HG03045 (cell line): ENCODE data around the gene RHBDL1.
"Not testable (repeated sequence)": the region's sequence is repeated elsewhere in the genome, so short reads cannot be mapped to it uniquely, and the experiment has no call there.

ENCODE experiments used
- ATAC-seq: cut with Tn5 transposase; IDR thresholded peaks from one replicate; pipeline ENCODE4 v1.9.1; 2021; ENCODE audit warnings: mild to moderate bottlenecking, moderate library complexity; ENCODE audit not compliant: unreplicated experiment

The RHBDL1 gene

DNA sequence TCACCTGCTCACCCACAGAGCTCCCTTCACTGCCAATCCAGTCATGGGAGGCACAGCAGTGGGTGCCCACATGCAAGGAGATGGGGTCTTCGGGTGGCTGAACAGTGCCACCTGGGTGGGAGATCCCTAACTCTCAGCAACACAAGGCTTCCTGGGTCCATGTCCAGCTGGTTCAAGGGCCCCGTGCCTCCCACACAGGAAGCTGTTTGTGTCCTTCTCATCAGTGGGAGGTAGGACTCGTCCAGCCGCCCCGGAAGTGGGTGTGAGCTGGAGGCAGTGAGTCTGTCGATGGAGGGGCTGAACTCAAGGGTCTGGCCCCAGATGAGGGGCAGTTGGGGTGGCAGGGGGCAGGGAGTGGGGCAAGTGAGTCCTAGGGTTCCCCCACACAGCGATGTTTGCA is 28.6 kb downstream of the RHBDL1 start:
- ATAC-seq = no peak

DNA sequence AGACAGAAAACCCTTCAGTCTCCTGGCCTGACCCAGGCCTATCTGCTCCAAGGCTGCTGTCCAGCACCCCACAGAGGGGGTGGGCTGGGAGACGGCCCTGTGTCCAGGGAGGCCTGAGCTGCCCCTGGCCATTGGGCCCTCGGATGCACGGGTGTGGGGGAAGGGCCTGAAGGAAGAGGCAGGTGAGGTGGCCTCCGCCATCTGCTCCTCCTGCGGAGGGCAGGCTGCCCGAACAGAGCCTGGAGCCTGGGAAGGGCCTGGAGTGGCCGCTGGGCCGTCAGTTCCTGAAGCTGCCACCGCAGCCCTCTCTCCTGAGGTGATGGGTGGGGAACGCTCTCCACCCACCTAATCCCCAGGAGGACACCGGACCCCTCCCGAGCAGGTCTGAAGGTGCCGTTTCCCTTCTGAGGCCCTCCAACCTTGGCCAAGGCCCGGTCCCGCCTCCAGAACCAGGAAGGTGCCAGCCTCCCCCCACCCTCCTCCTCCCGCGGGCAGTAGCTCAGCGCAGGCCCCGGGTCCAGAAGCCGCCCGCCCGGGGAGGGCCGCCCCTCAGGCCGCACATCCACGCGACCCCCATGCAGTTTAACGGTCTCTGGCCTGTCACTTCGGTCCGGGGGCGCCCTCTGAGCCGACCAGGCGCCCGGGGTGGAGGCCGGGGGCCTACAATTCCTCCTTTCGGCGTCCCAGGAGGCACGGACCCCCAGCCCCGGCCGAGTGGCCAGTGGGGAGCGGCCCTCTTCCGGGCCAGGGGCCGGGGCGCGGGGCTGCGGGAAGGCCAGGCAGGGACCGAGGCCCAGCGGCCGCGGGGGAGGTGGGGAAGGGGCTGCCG is 29.3 kb downstream of the RHBDL1 start:
- no peak for ATAC-seq

DNA sequence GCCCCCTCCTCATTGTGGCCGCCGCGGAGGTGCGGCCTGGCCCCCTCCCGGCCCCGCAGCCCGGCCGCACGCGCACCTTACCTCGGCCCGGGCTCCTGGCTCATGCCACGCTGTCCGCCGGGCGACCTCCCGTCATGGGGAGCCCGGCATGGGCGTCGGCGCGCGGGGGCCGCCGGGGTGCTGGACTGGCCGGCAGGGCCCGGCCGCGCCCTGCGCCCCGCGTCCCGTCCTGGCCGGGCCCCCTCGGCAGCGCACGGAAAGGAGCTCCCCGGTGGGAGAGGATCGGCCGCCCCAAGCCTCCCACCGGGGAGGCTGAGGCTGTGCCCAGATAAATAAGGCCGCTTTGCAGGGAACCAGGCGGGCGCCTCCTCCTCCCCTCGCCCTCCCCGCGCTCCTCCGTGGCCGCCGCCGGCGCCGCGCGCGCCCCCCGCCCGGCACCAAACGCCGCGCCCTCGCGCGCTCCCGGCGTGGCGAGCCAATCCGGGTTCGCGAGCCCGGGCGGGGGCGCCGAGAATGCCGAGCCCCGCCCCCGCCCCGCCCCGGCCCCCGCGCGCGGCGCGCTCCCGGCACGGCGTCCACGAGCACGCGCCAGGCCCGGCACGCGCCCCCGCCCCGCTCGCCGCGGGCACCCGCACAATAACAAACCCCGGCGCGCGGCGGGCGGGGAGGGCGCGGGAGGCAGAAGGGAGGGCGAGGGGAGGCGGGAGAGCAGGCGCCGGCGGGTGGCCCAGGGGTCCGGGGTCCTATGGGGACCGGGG is 30.1 kb downstream of the RHBDL1 start, which contains the start of gene FBXL16:
TSS of gene FBXL16 (minus strand) at position 371 of the 758 bp plus-strand sequence. CDS start 8,396 bp downstream, outside the sequence.
- ATAC-seq = no peak

DNA sequence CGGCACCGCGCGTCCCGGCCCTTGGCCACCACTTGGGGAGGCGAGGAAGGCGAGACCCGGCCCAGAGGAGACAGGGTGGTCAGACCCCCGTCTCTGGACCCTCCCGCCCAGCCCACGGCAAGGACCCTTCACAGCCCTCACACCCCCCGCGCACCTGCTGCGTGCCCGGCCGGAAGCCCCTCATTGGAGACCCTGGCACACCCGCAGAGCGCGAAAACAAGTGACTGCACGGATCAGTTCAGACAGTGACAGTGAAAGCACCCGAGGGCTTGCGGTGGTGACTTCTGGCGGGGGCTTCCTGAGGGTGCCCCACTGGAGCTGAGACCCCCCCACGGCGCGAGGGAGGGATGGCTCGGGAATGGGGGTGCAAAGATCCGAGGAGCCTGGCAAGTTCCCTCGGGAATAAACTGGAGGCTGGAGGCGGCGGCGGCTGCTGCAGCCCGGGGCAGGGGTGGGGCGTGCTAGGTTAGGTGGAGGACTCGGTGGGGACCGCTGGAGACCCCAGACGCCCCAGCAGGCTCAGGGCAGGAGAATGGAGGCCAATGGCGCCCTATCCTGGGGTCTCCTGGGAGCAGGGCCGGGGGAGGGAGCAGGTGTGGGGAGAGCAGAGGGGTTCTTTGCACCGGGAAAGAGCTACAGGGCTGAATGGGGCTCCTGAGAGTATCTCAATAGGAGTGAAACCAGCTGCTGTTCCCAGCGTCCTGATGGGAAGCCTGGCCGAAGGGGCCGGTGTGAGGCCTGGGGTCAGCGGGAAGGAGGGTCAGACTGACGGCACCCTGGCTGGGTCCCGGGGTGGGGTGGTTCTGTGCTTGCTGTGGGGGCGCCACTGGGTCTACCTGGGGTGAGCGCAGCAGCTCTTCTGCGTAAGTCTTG is 31.0 kb downstream of the RHBDL1 start:
- no peak for ATAC-seq

DNA sequence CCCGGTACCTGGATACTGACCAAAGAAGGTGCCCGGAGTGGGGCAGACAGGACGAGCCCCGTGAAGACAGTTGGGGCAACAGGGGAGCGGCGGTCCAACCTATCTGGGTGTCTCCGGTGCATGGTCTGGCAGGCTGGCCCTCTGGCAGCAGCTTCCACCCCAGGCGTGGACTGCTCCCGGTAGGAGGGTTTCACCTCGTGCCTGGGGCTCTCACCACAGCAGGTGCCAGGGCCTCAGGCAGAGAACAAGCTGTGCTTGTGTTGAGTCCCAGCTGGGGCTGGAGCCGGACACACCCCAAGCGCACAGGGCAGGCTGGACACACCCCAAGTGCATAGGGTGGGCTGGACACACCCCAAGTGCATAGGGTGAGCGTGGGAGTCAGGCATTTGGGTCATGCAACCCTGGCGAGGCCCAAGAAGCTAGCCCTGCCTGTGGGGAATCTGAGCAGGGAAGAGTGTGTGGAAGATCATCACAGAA is 31.6 kb downstream of the RHBDL1 start:
- no peak for ATAC-seq

DNA sequence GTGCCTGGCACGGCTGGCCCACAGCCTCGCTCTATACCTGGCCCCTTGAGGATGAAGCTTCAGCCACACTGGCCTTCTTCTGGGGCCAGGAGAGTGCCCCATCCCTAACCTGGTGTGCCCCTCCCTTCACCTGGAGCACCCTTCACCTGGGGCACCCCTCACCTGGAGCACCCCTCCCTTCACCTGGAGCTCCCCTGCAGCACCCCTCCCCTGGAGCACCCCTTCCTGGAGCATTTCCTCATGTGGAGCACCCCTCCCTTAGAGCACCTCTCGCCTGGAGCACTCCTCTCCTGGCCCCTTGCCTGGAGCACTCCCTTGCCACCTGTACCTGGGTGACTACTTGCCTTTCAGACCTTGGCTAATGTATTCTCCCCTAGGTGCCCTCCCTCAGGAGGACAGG is 32.5 kb downstream of the RHBDL1 start:
- no peak for ATAC-seq

DNA sequence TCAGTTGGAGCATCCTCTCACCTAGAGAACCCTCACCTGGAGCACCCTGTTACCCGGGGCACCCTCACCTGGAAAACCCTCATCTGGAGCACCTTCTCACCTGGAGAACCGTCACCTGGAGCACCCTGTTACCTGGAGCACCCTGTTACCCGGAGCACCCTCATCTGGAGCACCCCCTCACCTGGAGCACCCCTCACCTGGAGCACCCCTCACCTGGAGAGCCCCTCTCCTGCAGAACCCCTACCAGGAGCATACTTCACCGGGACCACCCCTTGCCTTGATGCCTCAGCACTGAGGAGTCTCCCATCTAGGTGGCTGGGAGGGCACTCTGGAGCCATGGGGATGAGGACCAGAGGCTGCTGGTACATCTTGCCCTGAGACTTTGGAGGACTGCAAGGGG is 33.5 kb downstream of the RHBDL1 start:
- ATAC-seq = no peak

DNA sequence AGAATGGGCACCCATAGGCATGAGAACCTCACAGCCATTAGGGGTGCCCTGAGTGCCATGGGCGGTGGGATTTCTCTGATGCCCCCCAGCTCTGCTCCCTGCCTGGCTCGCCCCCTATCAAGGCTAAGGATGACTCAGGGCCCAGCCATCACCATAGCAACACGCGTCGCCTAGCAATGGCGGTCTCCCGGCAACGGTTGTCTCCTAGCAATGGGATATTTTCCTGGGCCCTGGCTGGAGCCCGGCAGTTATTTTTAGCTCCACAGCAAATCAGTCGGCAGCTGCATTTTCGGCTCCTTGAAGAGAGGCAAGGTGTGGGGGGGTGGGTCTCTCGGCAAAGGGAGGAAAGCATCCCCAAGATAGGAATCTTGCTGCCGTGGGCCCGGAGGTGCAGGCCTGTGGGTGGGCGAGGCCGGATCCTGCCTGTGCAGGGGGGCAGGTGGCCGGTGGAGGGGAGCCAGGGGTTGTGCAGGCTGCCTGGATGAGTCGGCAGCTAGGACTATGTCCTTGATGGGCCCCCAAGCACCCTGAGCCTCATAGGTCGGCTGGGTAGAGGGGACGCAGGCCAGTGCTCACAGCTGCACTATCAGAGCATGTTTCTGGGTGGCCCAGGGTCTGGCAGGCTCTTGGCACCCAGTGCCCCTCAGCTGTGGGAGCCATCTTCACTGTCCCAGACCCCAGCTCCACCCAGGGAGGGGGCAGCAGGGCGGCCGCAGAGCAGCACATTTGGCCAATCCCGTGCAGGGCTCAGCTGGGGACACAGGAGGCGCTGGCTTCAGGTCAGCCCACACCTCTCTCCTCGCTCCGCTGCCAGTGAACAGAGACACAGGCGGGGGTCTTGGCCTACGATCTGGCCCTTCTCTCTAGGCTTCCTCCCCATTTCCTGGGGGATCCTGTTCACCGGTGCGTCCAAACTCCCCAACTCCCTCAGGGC is 34.4 kb downstream of the RHBDL1 start:
- no peak for ATAC-seq

DNA sequence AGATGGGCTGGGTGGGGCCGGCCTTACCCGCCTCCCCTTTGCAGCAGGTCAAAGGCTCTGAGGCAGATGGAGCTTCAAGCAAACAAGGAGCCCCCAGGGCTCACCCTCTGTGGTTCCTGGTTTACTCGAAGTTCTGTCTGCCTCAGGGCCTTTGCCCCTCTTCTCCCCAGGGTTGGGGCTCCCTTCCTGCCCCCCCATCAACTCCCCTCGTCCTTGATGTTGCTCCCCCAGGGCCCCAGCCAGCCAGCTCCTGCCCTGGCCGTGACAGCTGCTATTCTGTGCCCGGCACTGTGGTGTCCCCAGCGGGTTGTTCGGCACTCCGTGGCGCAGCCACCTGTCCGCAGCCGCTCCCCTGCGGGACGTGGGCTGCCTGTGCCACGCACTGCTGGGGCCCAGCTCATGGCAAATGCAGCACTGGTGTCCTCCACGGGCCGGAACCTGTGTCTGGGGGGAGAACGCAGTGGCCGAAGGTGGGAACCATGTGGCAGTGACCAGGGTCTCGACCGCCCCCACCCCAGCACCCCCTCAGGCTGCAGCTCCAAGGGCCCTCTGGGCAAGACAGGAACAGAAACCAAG is 35.1 kb downstream of the RHBDL1 start:
- ATAC-seq = no peak

DNA sequence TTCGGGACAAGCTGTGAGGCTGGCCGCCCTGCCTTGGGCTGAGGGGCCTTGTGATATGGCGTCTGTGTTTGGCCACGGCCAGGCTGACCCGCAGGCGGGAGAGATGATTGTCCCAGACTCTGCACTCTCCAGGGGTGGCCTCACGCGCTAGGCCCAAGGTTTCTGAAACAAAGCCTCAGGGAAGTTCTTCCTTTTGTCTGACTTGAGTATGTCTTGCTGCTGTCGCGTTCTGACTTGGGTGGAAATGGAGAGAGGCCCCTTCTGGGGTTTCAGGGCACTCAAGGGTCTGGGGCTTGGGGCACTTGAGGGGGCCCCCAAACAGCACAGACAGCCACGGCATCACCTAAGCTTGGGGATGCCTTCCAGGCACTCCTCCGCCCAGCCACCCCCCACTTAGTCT is 35.6 kb downstream of the RHBDL1 start:
- ATAC-seq = no peak

DNA sequence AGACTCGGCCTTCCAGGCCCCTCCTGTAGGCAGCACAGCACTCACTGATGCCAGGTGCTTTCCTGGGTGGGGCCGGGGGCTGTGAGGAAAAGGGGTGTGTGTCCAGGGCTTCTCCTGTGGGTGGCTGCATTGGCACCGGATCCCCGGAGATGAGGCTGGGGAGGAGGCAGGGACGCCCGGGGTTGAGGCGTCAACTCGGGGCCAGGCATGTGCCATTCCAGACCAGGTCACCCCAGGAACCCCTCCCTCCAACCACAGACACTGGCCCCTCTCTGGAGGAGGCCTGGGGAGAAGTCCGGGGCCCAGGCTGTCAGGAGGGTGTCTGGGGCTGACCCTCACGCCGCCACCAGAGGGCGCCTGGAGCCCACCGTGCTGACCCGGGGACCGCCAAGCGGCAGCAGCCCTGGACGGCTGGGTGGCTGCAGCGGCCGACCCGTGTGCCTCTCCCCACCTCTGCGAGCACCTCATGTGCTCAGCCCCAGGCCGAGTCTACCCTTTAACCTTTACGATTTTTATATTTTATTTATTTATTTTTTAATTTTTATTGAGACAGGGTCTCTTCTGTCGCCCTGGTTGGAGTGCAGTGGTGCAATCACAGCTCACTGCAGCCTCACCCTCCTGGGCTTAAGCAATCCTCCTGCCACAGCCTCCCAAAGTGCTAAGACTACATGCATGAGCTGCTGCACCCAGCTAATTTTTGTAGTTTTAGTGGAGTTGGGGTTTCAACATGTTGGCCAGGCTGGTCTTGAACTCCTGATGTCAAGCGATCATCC is 36.3 kb downstream of the RHBDL1 start:
- ATAC-seq = no peak

DNA sequence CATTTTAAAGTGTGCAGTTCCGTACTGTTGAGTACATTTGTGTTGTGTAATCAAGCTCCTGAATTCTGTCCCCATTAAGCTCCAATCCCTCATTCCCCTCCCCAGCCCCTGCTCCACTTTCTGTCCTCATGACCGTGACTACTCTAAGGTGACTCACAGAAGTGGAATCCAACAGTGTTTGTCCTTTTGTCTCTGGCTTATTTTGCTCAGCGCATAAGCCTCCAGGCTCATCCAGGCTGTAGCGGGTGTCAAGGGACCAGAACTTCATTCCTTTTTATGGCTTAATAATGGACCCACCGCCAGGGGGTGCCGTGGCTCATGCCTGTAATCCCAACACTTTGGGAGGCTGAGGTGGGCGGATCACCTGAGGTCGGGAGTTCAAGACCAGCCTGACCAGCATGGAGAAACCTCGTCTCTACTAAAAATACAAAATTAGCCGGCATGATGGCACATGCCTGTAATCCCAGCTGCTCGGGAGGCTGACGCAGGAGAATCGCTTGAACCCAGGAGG is 37.3 kb downstream of the RHBDL1 start:
- ATAC-seq = not testable (repeated sequence)

DNA sequence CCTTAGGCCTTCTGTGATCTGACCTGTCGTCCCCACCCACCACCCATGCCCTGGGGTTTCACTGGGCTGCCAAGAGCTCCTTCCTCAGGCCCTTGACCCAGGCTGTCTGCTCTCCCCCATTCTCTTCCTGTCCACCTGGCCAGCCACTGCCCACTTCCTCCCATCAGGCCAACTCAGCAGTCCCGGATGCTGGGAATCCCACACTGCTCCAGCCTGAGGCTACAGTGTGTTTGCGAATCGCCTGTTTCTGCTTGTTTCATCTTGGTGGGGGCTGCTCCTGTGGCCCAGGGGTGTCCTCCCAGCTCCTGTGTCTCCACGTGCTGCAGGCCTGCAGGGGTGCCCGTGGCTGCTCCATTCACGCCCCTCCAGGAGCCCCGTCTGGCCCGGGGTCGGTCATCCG is 38.6 kb downstream of the RHBDL1 start:
- no peak for ATAC-seq

DNA sequence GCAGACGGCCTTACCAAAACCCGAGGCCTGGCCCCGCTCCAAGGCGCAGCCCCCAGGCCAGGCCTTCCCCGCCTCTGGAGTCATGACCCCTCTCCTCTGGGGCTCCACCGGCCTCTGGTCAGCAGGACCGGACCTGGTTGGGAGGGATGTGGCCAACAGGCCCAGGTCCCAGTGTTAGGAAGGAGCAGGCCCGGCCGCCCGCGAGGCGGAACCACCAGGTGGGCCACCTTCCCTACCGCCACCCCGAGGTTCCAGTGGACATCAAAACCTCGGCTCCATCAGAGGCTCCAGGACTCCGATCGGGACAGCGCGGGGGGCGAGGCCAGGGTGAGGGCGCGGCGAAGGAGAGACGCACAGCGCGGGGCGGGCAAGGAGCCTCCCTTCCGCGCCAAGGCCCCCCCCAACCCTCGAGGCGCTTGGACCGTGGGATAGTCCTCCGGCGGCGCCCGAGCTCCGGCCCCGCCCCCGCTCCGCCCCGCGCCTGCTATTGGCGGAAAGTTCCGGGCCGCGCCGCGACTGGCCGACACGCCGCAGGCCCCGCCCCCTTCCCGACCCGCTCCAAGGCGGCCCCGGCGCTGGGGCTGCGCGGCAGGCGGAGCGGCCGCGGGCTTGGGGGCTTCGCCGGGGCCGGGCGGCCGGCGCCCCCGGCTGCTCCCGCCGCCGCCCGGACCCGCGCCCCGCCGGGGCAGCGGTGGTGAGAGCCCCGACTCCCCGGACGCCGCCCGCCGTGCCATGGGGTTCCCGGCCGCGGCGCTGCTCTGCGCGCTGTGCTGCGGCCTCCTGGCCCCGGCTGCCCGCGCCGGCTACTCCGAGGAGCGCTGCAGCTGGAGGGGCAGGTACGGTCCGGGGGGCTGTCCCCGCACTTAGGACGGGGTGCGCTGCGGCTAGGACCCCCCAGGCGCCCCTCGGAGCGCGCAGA is 39.3 kb downstream of the RHBDL1 start, which contains the start of gene METRN:
TSS of gene METRN (plus strand) at position 561 of the 919 bp plus-strand sequence. CDS start at position 733, 172 bp downstream.
- no peak for ATAC-seq

DNA sequence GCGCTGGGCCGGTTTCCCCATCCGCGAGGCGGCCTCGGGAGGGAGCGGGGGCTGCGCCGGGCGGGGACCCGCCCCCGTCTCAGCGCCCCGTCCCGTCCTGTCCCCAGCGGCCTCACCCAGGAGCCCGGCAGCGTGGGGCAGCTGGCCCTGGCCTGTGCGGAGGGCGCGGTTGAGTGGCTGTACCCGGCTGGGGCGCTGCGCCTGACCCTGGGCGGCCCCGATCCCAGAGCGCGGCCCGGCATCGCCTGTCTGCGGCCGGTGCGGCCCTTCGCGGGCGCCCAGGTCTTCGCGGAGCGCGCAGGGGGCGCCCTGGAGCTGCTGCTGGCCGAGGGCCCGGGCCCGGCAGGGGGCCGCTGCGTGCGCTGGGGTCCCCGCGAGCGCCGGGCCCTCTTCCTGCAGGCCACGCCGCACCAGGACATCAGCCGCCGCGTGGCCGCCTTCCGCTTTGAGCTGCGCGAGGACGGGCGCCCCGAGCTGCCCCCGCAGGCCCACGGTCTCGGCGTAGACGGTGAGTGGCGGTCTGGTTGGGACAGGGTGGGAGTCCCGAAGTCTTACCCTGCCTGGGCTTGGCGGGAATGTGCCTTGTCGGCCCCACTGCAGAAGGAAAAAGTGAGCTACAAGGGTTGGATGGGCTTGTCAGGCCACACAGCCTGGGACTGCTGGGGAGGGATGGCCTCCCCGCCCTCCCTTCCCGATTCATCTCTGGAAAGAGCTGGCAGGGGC is 40.2 kb downstream of the RHBDL1 start:
- ATAC-seq = no peak

DNA sequence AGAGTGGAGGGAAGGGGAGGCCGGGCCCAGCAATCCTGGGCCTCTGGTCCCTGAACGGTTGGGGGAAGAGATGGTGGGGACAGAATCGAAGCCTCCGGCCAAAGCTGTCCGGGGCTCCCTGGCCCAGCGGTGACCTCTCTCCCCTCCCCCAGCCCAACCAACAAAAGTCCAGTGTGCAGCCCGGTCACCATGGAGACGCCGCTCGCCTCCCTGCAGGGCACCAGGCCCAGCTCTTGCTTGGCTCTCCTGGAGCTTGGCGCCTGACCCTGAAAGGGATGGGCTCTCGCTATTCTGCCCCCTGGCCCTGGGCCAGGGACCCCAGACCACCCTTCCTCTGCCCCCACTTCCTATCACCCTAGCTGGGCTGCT is 40.7 kb downstream of the RHBDL1 start:
- no peak for ATAC-seq
